Measurements from ENCODE around the gene CALN1. TPM values are rescaled to one million over a fixed set of nuclear protein-coding genes. Genes with fewer than 3 reads are reported as not detected.
"Not testable (repeated sequence)": the region's sequence is repeated elsewhere in the genome, so short reads cannot be mapped to it uniquely, and the experiment has no call there.

CALN1 gene
- total RNA-seq, 1 donor from 2014 or later = 1.9 TPM

- H3K9me3 Mint-ChIP-seq = no peaks in the 10 kb centered on the region
- DNase-seq (ENCODE audit: extremely low spot score, unreplicated experiment) = no peak
- H3K27me3 Mint-ChIP-seq = no peaks in the 10 kb centered on the region
- no peaks in the 10 kb centered on the region for H3K36me3 Mint-ChIP-seq
- H3K27ac Mint-ChIP-seq = no peak overlapping the region
- H3K4me3 Mint-ChIP-seq = no peak overlapping the region
- TF ChIP-seq CTCF (conservative IDR thresholded peaks at IDR 0.05) = no peak
- H3K4me1 Mint-ChIP-seq (ENCODE audit: unreplicated experiment) = no peaks in the 10 kb centered on the region
These were observed 588.0 kb downstream of the CALN1 start for GRCh38 chr7:71824006-71824760.

DNA sequence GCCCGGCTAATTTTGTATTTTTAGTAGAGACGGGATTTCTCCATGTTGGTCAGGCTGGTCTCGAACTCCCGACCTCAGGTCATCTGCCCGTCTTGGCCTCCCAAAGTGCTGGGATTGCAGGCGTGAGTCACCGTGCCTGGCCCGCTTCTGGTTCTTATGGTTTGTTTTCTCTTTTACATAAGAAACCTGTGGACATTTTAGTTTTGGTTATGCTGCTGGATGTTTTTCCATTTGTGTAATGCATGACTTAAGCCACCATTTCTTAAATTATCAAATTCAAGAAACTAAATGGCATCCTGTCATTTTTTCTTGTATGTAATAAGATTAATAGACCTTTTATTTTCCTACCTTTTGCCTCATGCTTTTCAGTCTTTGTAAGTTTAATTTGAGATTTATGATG, 589.7 kb downstream of the CALN1 start:
- H3K4me3 Mint-ChIP-seq; H3K36me3 Mint-ChIP-seq; H3K27me3 Mint-ChIP-seq; H3K4me1 Mint-ChIP-seq (ENCODE audit: unreplicated experiment); DNase-seq (ENCODE audit: extremely low spot score, unreplicated experiment); H3K27ac Mint-ChIP-seq; H3K9me3 Mint-ChIP-seq: not testable (repeated sequence)

DNA sequence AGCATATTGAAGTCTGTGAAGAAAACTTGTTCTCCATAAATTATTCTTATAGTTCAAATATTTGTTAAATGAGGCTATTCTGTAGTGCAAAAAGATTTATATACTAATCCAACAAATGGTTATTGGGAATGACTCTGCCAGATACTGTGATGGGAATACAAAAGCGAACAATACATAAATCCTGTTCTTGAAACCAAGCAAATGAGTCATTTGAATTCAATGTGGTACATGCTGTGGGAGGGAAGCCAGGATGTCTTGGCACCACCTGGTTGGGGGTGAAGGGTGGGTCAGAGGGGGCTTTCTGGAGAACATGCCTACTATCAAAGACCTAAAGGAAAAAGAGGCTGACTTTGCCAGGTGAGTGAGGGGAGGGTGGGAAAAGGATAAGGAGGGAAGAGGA, 594.2 kb downstream of the CALN1 start:
- DNase-seq (ENCODE audit: extremely low spot score, unreplicated experiment) = no peak
- Mint-ChIP-seq H3K27ac (no peak overlapping the region), H3K4me3 (no peak overlapping the region), H3K36me3 (no peaks in the 10 kb centered on the region), H3K27me3 (peaks cover 4% of the 10 kb centered on the region), H3K4me1 (ENCODE audit: unreplicated experiment) (no peaks in the 10 kb centered on the region), H3K9me3 (no peaks in the 10 kb centered on the region)
- no peak for TF ChIP-seq CTCF (conservative IDR thresholded peaks at IDR 0.05)

DNA sequence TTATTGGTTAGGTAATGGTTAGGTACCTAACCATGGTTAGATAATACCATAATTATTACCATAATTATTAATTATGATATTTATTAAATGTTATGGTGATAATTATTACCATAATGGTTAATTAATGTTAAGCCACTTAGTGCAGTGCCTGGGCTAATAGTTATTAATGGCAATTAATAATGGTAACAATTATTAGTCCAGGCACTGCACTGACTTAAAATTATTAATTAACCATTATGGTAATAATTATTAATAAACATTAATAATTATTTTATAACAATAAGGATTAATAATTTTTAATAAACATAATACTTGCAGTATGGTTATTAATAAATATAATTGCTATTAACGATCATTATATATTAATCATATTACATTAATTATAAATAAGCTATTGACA, 604.0 kb downstream of the CALN1 start:
- Mint-ChIP-seq H3K27ac (no peak overlapping the region), H3K36me3 (no peaks in the 10 kb centered on the region), H3K9me3 (peaks cover 4% of the 10 kb centered on the region), H3K4me3 (no peak overlapping the region), H3K4me1 (ENCODE audit: unreplicated experiment) (no peaks in the 10 kb centered on the region), H3K27me3 (no peaks in the 10 kb centered on the region)
- DNase-seq (ENCODE audit: extremely low spot score, unreplicated experiment) = no peak
- TF ChIP-seq CTCF (conservative IDR thresholded peaks at IDR 0.05) = no peak

DNA sequence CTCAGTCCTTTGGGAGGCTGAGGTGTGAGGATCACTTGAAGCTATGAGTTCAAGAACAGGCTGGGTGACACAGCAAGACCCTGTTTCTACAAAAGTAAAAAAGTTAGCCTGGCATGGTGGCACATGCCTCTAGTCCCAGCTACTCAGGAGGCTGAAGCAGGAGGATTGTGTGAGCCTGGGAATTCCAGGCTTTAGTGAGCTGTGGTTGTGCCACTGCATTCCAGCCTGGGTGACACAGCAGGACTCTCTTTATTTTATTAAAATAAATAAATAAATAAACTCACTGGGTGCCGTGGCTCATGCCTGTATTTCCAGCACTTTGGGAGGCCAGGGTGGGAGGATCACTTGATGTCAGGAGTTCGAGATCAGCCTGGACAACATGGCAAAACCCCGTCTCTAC, 607.9 kb downstream of the CALN1 start:
- TF ChIP-seq CTCF (conservative IDR thresholded peaks at IDR 0.05) = no peak
- Mint-ChIP-seq H3K36me3 (no peaks in the 10 kb centered on the region), H3K4me1 (ENCODE audit: unreplicated experiment) (no peaks in the 10 kb centered on the region), H3K27me3 (no peaks in the 10 kb centered on the region), H3K4me3 (no peak overlapping the region), H3K9me3 (peaks cover 4% of the 10 kb centered on the region), H3K27ac (no peak overlapping the region)
- DNase-seq (ENCODE audit: extremely low spot score, unreplicated experiment) = no peak

DNA sequence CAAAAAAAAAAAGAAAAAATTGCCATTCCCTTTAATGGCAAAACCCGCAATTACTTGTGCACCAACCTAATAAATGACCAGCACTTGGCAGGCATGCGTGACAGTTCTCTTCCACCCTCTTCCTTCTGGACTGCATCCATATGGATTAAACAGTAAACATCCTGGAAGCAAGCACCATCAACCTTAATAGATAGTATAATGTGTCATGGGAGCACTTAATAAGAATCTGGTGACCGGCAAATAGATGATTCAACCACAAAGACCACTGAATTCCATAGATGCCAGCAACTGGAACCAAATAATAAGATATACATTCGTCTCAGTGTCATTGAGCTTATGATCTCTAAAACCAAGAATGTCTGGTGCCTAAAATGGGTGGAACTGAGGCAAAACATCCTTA, 610.2 kb downstream of the CALN1 start:
- Mint-ChIP-seq H3K4me3 (no peak overlapping the region), H3K27me3 (peaks cover 3% of the 10 kb centered on the region), H3K9me3 (peaks cover 4% of the 10 kb centered on the region), H3K4me1 (ENCODE audit: unreplicated experiment) (no peaks in the 10 kb centered on the region), H3K36me3 (no peaks in the 10 kb centered on the region), H3K27ac (no peak overlapping the region)
- no peak for DNase-seq (ENCODE audit: extremely low spot score, unreplicated experiment)
- TF ChIP-seq CTCF (conservative IDR thresholded peaks at IDR 0.05) = no peak

Measured in type B pancreatic cell (in vitro differentiated cells).